Aorta (tissue), 5 donors: ENCODE results near the gene GATAD2A. TPM values are rescaled to one million over a fixed set of nuclear protein-coding genes. Genes with fewer than 3 reads are reported as not detected.

Source experiments
- ATAC-seq: fragments of 200-7000 bp; cut with Tn5 transposase; one replicate; pipeline ENCODE4 v1.9.1; 2022; ENCODE audit warnings: moderate library complexity; ENCODE audit not compliant: low FRiP score
- DNase-seq, 2 donors: peaks; one replicate each; pipeline ENCODE4 v3.0.0-alpha.2; 2020
- H3K27ac ChIP-seq, 2 donors: one replicate each; pipeline ENCODE4 v1.5.1; 2013; ENCODE audit warnings: low read length in 2 of 2, mild to moderate bottlenecking in 2 of 2, moderate library complexity in 2 of 2, control low read depth in 1 of 2, inconsistent platforms in 1 of 2, low read depth in 1 of 2
- H3K27me3 ChIP-seq, 2 donors: one replicate each; pipeline ENCODE4 v1.6.1; 2013; ENCODE audit warnings: control low read depth in 1 of 2, low read length in 1 of 2, mild to moderate bottlenecking in 1 of 2, moderate library complexity in 1 of 2; ENCODE audit not compliant: insufficient read depth in 2 of 2, control insufficient read depth in 1 of 2
- H3K36me3 ChIP-seq, 2 donors: one replicate each; pipeline ENCODE4 v1.6.1; 2013; ENCODE audit warnings: control low read depth in 1 of 2, low read length in 1 of 2, mild to moderate bottlenecking in 1 of 2; ENCODE audit not compliant: insufficient read depth in 2 of 2, control insufficient read depth in 1 of 2
- H3K4me1 ChIP-seq, 2 donors: one replicate each; pipeline ENCODE4 v1.6.1; 2013; ENCODE audit warnings: low read length in 2 of 2, control low read depth in 1 of 2, mild to moderate bottlenecking in 1 of 2, moderate library complexity in 1 of 2; ENCODE audit not compliant: insufficient read depth in 2 of 2, control insufficient read depth in 1 of 2
- H3K4me3 ChIP-seq, 2 donors: one replicate each; pipeline ENCODE4 v1.5.1; 2013; ENCODE audit warnings: low read length in 2 of 2, control low read depth in 1 of 2, mild to moderate bottlenecking in 1 of 2
- H3K9me3 ChIP-seq: one replicate; pipeline ENCODE4 v1.6.1; 2013; ENCODE audit warnings: mild to moderate bottlenecking, low read length; ENCODE audit not compliant: control insufficient read depth
- WGBS, 2 donors: extraction: QIAGEN DNeasy Blood & Tissue Kit; methylation state at CpG; one replicate each; pipeline ENCODE4 v1.1.7; 2013; 5-methylcytosine and 5-hydroxymethylcytosine counted together
- intact Hi-C, 2 donors: fragments of 100-400 bp; cut with DNase I; formaldehyde crosslinking; loops; one replicate each; pipeline versions ENCODE4 v1.14.2 to v1.15.0; 2022
- polyA plus RNA-seq, 2 donors: library from polyadenylated mRNA; stranded (reverse); fragments of 200-250 nt; gene quantifications; one replicate each; pipeline ENCODE4 v1.2.3, GENCODE V29; 2013
- total RNA-seq, 2 donors: library from RNA; stranded (reverse); fragmentation: NEBNext Ultra II Directional; extraction: Animal tissue kit (Norgen Biotek cat#: 25700); gene quantifications; one replicate each; pipeline ENCODE4 v1.2.1, GENCODE V29; 2021
- donor health status: healthy with polysubstance abuse.
- donor health status: Bipolar disorder and iron deficiency.
- donor health status: DM: no; HTN: no; CAD: no.
- donor health status: DM: no; HTN: no; CAD: no.
- donor health status: DM: yes; HTN: yes; CAD: no.

GATAD2A gene
- total and polyA plus RNA-seq, 4 donors, result 17.9 to 86.7 (median 50.7) TPM

DNA sequence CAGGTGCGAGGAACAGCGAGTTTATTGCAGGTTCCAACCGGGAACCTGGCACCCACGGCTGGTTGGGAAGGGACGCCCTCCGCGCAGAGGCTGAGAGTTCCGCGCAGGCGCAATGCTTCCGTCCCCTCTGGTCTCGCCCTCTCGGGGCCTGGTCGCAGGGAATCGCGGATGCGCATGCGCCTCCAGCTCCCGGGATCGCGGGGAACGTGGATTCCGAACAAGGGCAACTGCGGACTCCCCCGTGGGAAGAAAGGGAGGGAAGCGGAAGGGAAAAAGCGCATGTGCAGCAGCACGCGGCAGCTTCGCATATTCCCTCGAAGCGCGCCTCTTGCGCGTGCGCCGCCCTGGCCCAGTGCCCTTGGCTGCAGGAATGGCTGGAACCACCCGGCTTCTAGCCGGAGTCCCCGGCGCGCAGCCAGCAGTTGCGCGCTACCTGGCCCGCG is 108.8 kb downstream of the GATAD2A start:
- no peaks in the 10 kb centered on the region for H3K27me3 ChIP-seq
- ATAC-seq, result peak; percentile 78
- no peak overlapping the region for H3K4me3 ChIP-seq
- intact Hi-C loops, result no loop called here
- H3K4me1 ChIP-seq, result no peaks in the 10 kb centered on the region
- H3K9me3 ChIP-seq, result no peaks in the 10 kb centered on the region
- 6 to 14% methylated on average over 35 to 46 of the region's 46 CpGs for WGBS, 2 donors
- no peak overlapping the region for H3K27ac ChIP-seq
- peak; percentile 90 to 91 for DNase-seq
- no peaks in the 10 kb centered on the region for H3K36me3 ChIP-seq

GRCh38 chr19:19514881-19515641 is 109.6 kb downstream of the GATAD2A start, which contains the start of gene TSSK6:
TSS of gene TSSK6 (minus strand) at chr19:19515548. CDS start at chr19:19515427, 121 bp downstream.
- Histone ChIP-seq H3K4me1 (no peaks in the 10 kb centered on the region), H3K27me3 (no peaks in the 10 kb centered on the region), H3K4me3 (peak within 1 kb of the TSS; percentile 72 to 85), H3K27ac (peak within 1 kb of the TSS in 1 of 2 donors; percentile 81), H3K9me3 (no peaks in the 10 kb centered on the region), H3K36me3 (peaks cover under 1 to 2% of the 10 kb centered on the region in 2 donors)
- WGBS, 2 donors, result 76 to 79% methylated on average over 74 of the region's 74 CpGs
- intact Hi-C loops, result no loop called here
- DNase-seq, result no peak
- no peak for ATAC-seq

DNA sequence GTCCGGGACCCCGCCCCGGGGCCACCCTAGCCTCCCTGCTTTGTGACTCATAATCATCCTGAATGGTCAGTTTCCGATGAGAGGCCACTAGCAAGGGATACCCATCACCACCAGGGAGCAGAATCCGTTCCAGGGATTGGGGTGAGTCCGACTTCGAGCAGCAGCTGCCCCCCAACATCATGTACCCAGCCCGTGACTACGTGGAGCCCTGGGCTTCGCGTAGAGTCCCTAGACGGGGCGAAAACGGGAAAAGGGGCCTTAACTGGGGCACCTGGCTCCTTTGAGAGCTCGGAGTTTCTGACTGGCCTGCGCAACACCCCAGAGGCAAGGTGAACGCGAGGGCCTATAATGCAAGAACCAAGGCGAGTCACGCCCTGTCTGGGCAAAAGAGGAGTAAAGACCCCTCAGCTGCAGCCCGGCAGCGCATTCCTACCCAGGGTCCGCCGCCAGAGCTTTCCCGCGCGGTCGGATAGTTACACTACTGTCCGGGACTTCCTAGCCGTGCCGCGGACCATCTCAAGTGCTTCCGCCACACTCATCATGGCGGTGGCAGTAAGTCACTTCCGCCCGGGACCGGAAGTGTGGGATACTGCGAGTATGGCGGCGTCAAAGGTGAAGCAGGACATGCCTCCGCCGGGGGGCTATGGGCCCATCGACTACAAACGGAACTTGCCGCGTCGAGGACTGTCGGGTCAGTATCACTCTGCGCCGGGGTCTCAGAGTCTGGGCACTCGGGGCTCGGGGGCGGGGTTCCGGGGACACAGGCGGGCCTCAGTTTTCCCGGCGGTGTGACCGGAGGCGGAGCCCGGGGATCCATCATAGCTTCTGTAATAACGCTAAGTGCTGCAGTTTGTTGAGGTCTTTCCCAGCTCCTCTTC is 110.4 kb downstream of the GATAD2A start, which contains the start of gene NDUFA13:
Gene NDUFA13 (plus strand): TSS at position 584 of the 878 bp plus-strand sequence. CDS start 14 bp downstream, at position 598.
- WGBS, 2 donors, result 6 to 7% methylated on average over 61 of the region's 61 CpGs
- Histone ChIP-seq H3K27me3 (no peaks in the 10 kb centered on the region), H3K27ac (peak within 1 kb of the TSS in 1 of 2 donors; percentile 81), H3K4me3 (peak within 1 kb of the TSS; percentile 72 to 85), H3K36me3 (peaks cover 2 to 3% of the 10 kb centered on the region in 2 donors), H3K4me1 (no peaks in the 10 kb centered on the region), H3K9me3 (no peaks in the 10 kb centered on the region)
- peak; percentile 94 to 97 for DNase-seq
- intact Hi-C loops, result no loop called here
- peak; percentile 95 for ATAC-seq

DNA sequence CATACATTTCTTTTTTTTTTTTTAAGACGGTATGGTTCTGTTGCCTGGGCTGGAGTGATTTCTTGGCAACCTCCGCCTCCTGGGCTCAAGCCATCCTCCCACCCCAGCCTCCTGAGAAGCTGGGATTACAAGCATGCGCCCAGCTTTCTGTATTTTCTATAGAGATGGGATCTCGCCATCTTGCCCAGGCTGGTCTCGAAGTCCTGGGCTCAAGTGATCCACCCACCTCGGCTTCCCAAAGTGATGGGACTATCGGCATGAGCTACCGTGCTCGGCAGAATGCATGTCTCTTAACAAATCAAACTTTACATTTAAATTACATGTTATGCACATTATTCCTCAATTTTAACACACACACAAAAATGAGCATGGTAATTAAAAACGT is 111.8 kb downstream of the GATAD2A start:
- H3K4me1 ChIP-seq, result no peaks in the 10 kb centered on the region
- no peaks in the 10 kb centered on the region for H3K9me3 ChIP-seq
- no peaks in the 10 kb centered on the region for H3K27me3 ChIP-seq
- WGBS, 2 donors, result 77 to 84% methylated on average over 10 of the region's 10 CpGs
- ATAC-seq (no peak), DNase-seq (no peak)
- H3K4me3 ChIP-seq, result no peak overlapping the region
- peaks cover 2 to 3% of the 10 kb centered on the region in 2 donors for H3K36me3 ChIP-seq
- intact Hi-C loops, result no loop called here
- H3K27ac ChIP-seq, result no peak overlapping the region

DNA sequence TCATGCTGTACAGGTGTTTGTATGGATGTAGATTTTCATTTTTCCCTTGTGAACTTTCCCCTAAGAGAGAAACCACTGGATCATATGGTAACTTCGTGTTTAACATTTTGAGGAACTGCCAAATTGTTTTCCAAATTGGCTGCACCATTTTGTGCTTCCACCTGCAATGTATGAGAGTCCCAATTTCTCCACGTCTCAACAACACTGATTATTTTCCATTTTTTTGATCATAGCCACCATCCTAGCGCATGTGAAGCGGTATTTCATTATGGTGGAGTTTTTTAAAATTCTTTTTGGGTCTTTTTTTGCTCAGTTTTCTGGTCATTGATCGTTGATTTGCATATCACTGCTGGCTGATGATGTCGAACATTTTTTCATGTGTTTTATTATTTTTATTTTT is 115.5 kb downstream of the GATAD2A start:
- Histone ChIP-seq H3K4me3 (no peak overlapping the region), H3K36me3 (peaks cover 2 to 3% of the 10 kb centered on the region in 2 donors), H3K4me1 (no peaks in the 10 kb centered on the region), H3K9me3 (no peaks in the 10 kb centered on the region), H3K27ac (no peak overlapping the region), H3K27me3 (no peaks in the 10 kb centered on the region)
- WGBS, 2 donors, result 81 to 84% methylated on average over 6 of the region's 6 CpGs
- no peak for ATAC-seq
- DNase-seq, result no peak
- intact Hi-C loops, result loop anchor here in 1 of 2 donors (5.0 kb wide), 1 partner anchor 561 kb away; no protein-coding TSS in a partner anchor

- Histone ChIP-seq H3K27ac (no peak overlapping the region), H3K9me3 (no peaks in the 10 kb centered on the region), H3K4me1 (no peaks in the 10 kb centered on the region), H3K27me3 (no peaks in the 10 kb centered on the region), H3K4me3 (no peak overlapping the region), H3K36me3 (peaks cover 2 to 3% of the 10 kb centered on the region in 2 donors)
- ATAC-seq (no peak), DNase-seq (no peak)
- intact Hi-C loops, result loop anchor here in 1 of 2 donors (5.0 kb wide), 1 partner anchor 559 kb away; no protein-coding TSS in a partner anchor
- WGBS, 2 donors, result 86 to 87% methylated on average over 3 of the region's 3 CpGs
Measured at GRCh38 chr19:19523177-19523576, 117.7 kb downstream of the GATAD2A start.

GRCh38 chr19:19524053-19524452 is 118.6 kb downstream of the GATAD2A start:
- no peak overlapping the region for H3K4me3 ChIP-seq
- WGBS, 2 donors, result 87 to 91% methylated on average over 7 of the region's 7 CpGs
- peaks cover 2 to 3% of the 10 kb centered on the region in 2 donors for H3K36me3 ChIP-seq
- H3K27me3 ChIP-seq, result no peaks in the 10 kb centered on the region
- no peaks in the 10 kb centered on the region for H3K4me1 ChIP-seq
- intact Hi-C loops, result loop anchor here in 1 of 2 donors (5.0 kb wide), 1 partner anchor 558 kb away; no protein-coding TSS in a partner anchor
- no peak for ATAC-seq
- H3K27ac ChIP-seq, result no peak overlapping the region
- no peaks in the 10 kb centered on the region for H3K9me3 ChIP-seq
- DNase-seq, result no peak

- no peak overlapping the region for H3K4me3 ChIP-seq
- H3K36me3 ChIP-seq, result no peaks in the 10 kb centered on the region
Measured at GRCh38 chr19:19525611-19526380, 120.3 kb downstream of the GATAD2A start.

More at GRCh38 chr19:19525611-19526380, 120.3 kb downstream of the GATAD2A start:
- ATAC-seq (no peak), DNase-seq (no peak)
- H3K9me3 ChIP-seq, result no peaks in the 10 kb centered on the region
- no peak overlapping the region for H3K27ac ChIP-seq
- H3K27me3 ChIP-seq, result no peaks in the 10 kb centered on the region
- H3K4me1 ChIP-seq, result no peaks in the 10 kb centered on the region
- intact Hi-C loops, result no loop called here
- WGBS, 2 donors, result 87 to 88% methylated on average over 23 of the region's 23 CpGs
